GM12878 (cell line): ENCODE measurements around the gene TTLL7. TPM values are rescaled to one million over a fixed set of nuclear protein-coding genes. Genes with fewer than 3 reads are reported as not detected.

ENCODE experiments used
- ATF3 ChIP-seq: IDR thresholded peaks from 2 replicates; pipeline ENCODE4 v1.6.1; 2011; ENCODE audit warnings: low read depth, mild to moderate bottlenecking, low read length, moderate library complexity, borderline replicate concordance; ENCODE audit errors: extremely low read depth
- BHLHE40 ChIP-seq, 2 experiments: fragments of 450-650 bp in 1 of 2; IDR thresholded peaks; 2 replicates each; pipeline ENCODE4 v1.6.1; 2011 to 2017; ENCODE audit warnings: low read depth in 2 of 2, borderline replicate concordance in 1 of 2, improper control_type of control experiment in 1 of 2, low read length in 1 of 2, mild to moderate bottlenecking in 1 of 2
- CEBPB ChIP-seq, 2 experiments: fragments of 150-350 bp in 1 of 2; IDR thresholded peaks; 2 replicates each; pipeline ENCODE4 v1.6.1; 2012 to 2014; ENCODE audit warnings: low read depth in 2 of 2, low read length in 2 of 2, borderline replicate concordance in 1 of 2, inconsistent platforms in 1 of 2
- E4F1 ChIP-seq: fragments of 450-650 bp; IDR thresholded peaks from 2 replicates; pipeline ENCODE4 v1.6.1; 2018; ENCODE audit warnings: borderline replicate concordance, mild to moderate bottlenecking; ENCODE audit not compliant: partially characterized antibody
- GABPA ChIP-seq: IDR thresholded peaks from 2 replicates; pipeline ENCODE4 v1.6.1; 2014; ENCODE audit warnings: antibody characterized with exemption, low read depth, mild to moderate bottlenecking, inconsistent platforms
- MEF2A ChIP-seq: IDR thresholded peaks from 2 replicates; pipeline ENCODE4 v1.6.1; 2011; ENCODE audit warnings: low read depth, mild to moderate bottlenecking, low read length, moderate library complexity; ENCODE audit not compliant: insufficient read depth
- PAX8 ChIP-seq: fragments of 450-650 bp; IDR thresholded peaks from 2 replicates; pipeline ENCODE4 v1.6.1; 2017; ENCODE audit warnings: mild to moderate bottlenecking, moderate library complexity
- POU2F2 ChIP-seq: IDR thresholded peaks from 3 replicates; pipeline ENCODE4 v1.6.1; 2011; ENCODE audit warnings: low read depth, mild to moderate bottlenecking, low read length, borderline replicate concordance
- RELB ChIP-seq: fragments of 450-650 bp; IDR thresholded peaks from 2 replicates; pipeline ENCODE4 v1.6.1; 2017; ENCODE audit warnings: low read depth, mild to moderate bottlenecking, moderate library complexity
- SIX5 ChIP-seq: IDR thresholded peaks from 2 replicates; pipeline ENCODE4 v1.6.1; 2011; ENCODE audit warnings: mild to moderate bottlenecking, low read depth, low read length, moderate library complexity; ENCODE audit not compliant: severe bottlenecking
- SUPT20H ChIP-seq: IDR thresholded peaks from 2 replicates; pipeline ENCODE4 v1.6.1; 2011; ENCODE audit warnings: low read depth, mild to moderate bottlenecking, low read length, moderate library complexity, borderline replicate concordance; ENCODE audit not compliant: control insufficient read depth
- YBX1 ChIP-seq: fragments of 450-650 bp; IDR thresholded peaks from 2 replicates; pipeline ENCODE4 v1.6.1; 2016; ENCODE audit warnings: antibody characterized with exemption
- polyA plus RNA-seq, 11 experiments: library from polyadenylated mRNA; depleted of rRNA in 4 of 11; unstranded in 6 of 11; stranded (reverse) in 5 of 11; fragments of >200 nt; fragmentation: Nextera tagmentation in 4 of 11; fragmentation: Illumina TruSeq in 1 of 11; extraction: Ambion mirVana in 4 of 11; extraction: Trizol in 1 of 11; gene quantifications; 1 replicate in 1 of 11; 2 replicates in 10 of 11; pipeline versions ENCODE4 v1.2.1 to v1.2.3, GENCODE V29; 2011 to 2016; ENCODE audit warnings: inconsistent platforms in 2 of 11, missing spikeins in 2 of 11, low read depth in 1 of 11
- total RNA-seq, 4 experiments: library from RNA; depleted of rRNA in 3 of 4; stranded (reverse); fragments of >200 nt in 3 of 4; fragmentation: Illumina TruSeq in 1 of 4; extraction: Trizol in 1 of 4; gene quantifications; 2 replicates each; pipeline versions ENCODE4 v1.2.1 to v1.2.3, GENCODE V29; 2013 to 2021

TTLL7 gene
- total and polyA plus RNA-seq, 10 of the 15 experiments (the other 5 are each of a cell fraction or from before 2014, with no cell fraction given): 0.03 to 1.4 (median 0.61) TPM

DNA sequence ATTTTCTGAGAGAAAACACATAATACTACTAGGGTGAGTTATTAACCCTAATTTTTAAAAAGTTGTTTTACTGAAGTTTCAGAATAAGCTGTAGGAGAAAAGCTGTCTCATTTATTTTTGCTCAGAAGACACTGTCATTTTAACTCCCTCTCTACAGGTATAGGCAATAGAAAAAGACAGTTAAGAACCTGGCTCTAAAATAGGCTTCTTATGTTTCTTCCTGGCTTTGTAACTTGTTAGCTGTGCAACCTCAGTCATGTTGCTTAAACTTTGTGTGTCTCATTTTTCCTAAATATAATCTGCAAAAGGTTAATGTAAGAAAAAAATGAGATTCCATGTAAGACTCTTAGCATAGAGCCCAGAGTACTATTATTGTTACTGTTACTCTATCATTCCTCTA is 64.4 kb downstream of the TTLL7 start (continued):
- TF ChIP-seq BHLHE40 (IDR thresholded peaks at IDR 0.05; ENCODE audit: borderline replicate concordance in 1 of 2, low read depth in 2 of 2, low read length in 1 of 2): no peak
- TF ChIP-seq GABPA: no peak
- TF ChIP-seq ATF3: no peak
- TF ChIP-seq MEF2A: no peak
- no peak for TF ChIP-seq E4F1
- TF ChIP-seq RELB: no peak
- no peak for TF ChIP-seq PAX8
- no peak for TF ChIP-seq CEBPB (IDR thresholded peaks at IDR 0.05; ENCODE audit: borderline replicate concordance in 1 of 2, low read depth in 2 of 2, low read length in 2 of 2)
- TF ChIP-seq SUPT20H: no peak
- no peak for TF ChIP-seq YBX1
- no peak for TF ChIP-seq POU2F2
- no peak for TF ChIP-seq SIX5
